GM12878 (cell line): ENCODE measurements around the gene RARRES2. TPM values are rescaled to one million over a fixed set of nuclear protein-coding genes. Genes with fewer than 3 reads are reported as not detected.

ENCODE experiments used
- EGR1 ChIP-seq, 2 experiments: IDR thresholded peaks; 1 replicate in 1 of 2; 2 replicates in 1 of 2; pipeline ENCODE4 v1.6.1; 2011 to 2012; ENCODE audit warnings: low read depth in 2 of 2, low read length in 2 of 2, borderline replicate concordance in 1 of 2, mild to moderate bottlenecking in 1 of 2, moderate library complexity in 1 of 2
- ESRRA ChIP-seq: IDR thresholded peaks from 2 replicates; pipeline ENCODE4 v1.6.1; 2012; ENCODE audit warnings: mild to moderate bottlenecking, low read length, improper control_type of control experiment
- KDM1A ChIP-seq: fragments of 200-600 bp; sonication (generic); IDR thresholded peaks from 2 replicates; pipeline ENCODE4 v1.6.1; 2016; ENCODE audit warnings: borderline replicate concordance
- PAX5 ChIP-seq: IDR thresholded peaks from 2 replicates; pipeline ENCODE4 v1.6.1; 2011; ENCODE audit warnings: low read depth, low read length, borderline replicate concordance
- TBL1XR1 ChIP-seq: IDR thresholded peaks from 2 replicates; pipeline ENCODE4 v1.6.1; 2012; ENCODE audit warnings: low read depth, low read length, improper control_type of control experiment
- ZNF592 ChIP-seq: fragments of 450-650 bp; IDR thresholded peaks from 2 replicates; pipeline ENCODE4 v1.6.1; 2017; ENCODE audit warnings: mild to moderate bottlenecking, moderate library complexity
- polyA plus RNA-seq, 11 experiments: library from polyadenylated mRNA; depleted of rRNA in 4 of 11; unstranded in 6 of 11; stranded (reverse) in 5 of 11; fragments of >200 nt; fragmentation: Nextera tagmentation in 4 of 11; fragmentation: Illumina TruSeq in 1 of 11; extraction: Ambion mirVana in 4 of 11; extraction: Trizol in 1 of 11; gene quantifications; 1 replicate in 1 of 11; 2 replicates in 10 of 11; pipeline versions ENCODE4 v1.2.1 to v1.2.3, GENCODE V29; 2011 to 2016; ENCODE audit warnings: inconsistent platforms in 2 of 11, missing spikeins in 2 of 11, low read depth in 1 of 11
- total RNA-seq, 4 experiments: library from RNA; depleted of rRNA in 3 of 4; stranded (reverse); fragments of >200 nt in 3 of 4; fragmentation: Illumina TruSeq in 1 of 4; extraction: Trizol in 1 of 4; gene quantifications; 2 replicates each; pipeline versions ENCODE4 v1.2.1 to v1.2.3, GENCODE V29; 2013 to 2021
- TF ChIP-seq, protein P1 (sequence below): IDR thresholded peaks from 2 replicates; pipeline ENCODE4 v1.6.1; 2012; ENCODE audit warnings: low read depth, low read length, improper control_type of control experiment
- TF ChIP-seq, protein P2 (sequence below): fragments of 450-650 bp; IDR thresholded peaks from 2 replicates; pipeline ENCODE4 v1.6.1; 2017; ENCODE audit warnings: mild to moderate bottlenecking

Gene RARRES2
- total and polyA plus RNA-seq, 10 of the 15 experiments (the other 5 are each of a cell fraction or from before 2014, with no cell fraction given): 0.13 to 2.2 (median 0.40) TPM; not detected in 3

GRCh38 chr7:150356265-150356897 lies 15.0 kb upstream of the RARRES2 start (continued):
- no peak for TF ChIP-seq EGR1 (IDR thresholded peaks at IDR 0.05; ENCODE audit: borderline replicate concordance in 1 of 2, low read depth in 2 of 2, low read length in 2 of 2)
- no peak for TF ChIP-seq TBL1XR1
- TF ChIP-seq PAX5: no peak
- TF ChIP-seq KDM1A: no peak
- TF ChIP-seq, protein P1, sequence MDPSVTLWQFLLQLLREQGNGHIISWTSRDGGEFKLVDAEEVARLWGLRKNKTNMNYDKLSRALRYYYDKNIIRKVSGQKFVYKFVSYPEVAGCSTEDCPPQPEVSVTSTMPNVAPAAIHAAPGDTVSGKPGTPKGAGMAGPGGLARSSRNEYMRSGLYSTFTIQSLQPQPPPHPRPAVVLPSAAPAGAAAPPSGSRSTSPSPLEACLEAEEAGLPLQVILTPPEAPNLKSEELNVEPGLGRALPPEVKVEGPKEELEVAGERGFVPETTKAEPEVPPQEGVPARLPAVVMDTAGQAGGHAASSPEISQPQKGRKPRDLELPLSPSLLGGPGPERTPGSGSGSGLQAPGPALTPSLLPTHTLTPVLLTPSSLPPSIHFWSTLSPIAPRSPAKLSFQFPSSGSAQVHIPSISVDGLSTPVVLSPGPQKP: no peak
- TF ChIP-seq, protein P2, sequence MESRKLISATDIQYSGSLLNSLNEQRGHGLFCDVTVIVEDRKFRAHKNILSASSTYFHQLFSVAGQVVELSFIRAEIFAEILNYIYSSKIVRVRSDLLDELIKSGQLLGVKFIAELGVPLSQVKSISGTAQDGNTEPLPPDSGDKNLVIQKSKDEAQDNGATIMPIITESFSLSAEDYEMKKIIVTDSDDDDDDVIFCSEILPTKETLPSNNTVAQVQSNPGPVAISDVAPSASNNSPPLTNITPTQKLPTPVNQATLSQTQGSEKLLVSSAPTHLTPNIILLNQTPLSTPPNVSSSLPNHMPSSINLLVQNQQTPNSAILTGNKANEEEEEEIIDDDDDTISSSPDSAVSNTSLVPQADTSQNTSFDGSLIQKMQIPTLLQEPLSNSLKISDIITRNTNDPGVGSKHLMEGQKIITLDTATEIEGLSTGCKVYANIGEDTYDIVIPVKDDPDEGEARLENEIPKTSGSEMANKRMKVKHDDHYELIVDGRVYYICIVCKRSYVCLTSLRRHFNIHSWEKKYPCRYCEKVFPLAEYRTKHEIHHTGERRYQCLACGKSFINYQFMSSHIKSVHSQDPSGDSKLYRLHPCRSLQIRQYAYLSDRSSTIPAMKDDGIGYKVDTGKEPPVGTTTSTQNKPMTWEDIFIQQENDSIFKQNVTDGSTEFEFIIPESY: no peak
- no peak for TF ChIP-seq ESRRA
- TF ChIP-seq ZNF592: no peak
- TF ChIP-seq, all 136 proteins: peak for 7
